HG02938 (cell line): ENCODE measurements around the gene GTPBP6.
A peak's percentile ranks its signal among the peaks of the same experiment; 100 is the strongest.
"Not testable (repeated sequence)": the region's sequence is repeated elsewhere in the genome, so short reads cannot be mapped to it uniquely, and the experiment has no call there.

Source experiments
- ATAC-seq: cut with Tn5 transposase; IDR thresholded peaks from one replicate; pipeline ENCODE4 v1.9.1; 2021; ENCODE audit warnings: mild to moderate bottlenecking, moderate library complexity; ENCODE audit not compliant: unreplicated experiment

The GTPBP6 gene

DNA sequence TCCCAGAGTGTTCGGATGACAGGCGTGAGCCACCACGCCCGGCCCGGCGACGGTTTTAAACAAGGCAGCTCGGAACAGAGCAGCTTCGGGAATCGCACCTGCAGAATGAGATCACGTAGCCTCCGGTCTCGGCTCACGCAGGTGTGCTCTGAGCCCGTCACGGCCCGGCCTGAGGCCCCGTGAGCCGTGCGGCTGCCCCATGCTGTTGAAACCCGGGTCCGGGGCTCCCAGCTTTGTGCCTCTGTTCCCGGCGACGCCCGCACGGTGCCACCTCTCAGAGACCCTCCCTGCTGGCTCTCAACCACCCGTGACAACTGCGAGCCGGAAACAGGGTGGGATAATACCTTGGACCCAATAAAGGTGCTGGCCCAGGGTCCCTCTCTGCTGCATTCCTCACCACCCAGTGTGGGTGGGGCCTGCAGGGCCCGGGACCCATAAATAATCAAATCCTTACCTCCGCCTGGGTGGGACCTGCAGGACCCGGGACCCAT is 50.8 kb downstream of the GTPBP6 start:
- no peak for ATAC-seq

DNA sequence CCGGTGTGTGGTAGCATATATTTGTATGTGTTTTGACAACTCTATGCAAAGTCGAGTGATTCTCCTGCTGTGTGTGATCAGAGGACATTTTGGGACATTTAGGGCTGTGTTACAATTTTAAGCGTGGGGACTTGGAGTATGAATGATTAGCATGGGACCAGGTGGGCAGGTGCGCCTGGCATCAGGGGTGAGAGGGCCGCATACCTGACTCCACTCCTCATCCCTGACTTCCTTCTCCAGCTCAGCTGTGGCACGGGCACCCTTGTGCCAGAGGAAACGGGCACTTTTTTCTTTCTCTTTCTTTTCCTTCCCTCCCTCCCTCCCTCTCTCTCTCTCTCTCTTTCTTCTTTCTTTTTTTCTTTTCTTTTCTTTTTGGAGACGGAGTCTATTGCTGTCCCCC is 53.1 kb downstream of the GTPBP6 start:
- no peak for ATAC-seq

DNA sequence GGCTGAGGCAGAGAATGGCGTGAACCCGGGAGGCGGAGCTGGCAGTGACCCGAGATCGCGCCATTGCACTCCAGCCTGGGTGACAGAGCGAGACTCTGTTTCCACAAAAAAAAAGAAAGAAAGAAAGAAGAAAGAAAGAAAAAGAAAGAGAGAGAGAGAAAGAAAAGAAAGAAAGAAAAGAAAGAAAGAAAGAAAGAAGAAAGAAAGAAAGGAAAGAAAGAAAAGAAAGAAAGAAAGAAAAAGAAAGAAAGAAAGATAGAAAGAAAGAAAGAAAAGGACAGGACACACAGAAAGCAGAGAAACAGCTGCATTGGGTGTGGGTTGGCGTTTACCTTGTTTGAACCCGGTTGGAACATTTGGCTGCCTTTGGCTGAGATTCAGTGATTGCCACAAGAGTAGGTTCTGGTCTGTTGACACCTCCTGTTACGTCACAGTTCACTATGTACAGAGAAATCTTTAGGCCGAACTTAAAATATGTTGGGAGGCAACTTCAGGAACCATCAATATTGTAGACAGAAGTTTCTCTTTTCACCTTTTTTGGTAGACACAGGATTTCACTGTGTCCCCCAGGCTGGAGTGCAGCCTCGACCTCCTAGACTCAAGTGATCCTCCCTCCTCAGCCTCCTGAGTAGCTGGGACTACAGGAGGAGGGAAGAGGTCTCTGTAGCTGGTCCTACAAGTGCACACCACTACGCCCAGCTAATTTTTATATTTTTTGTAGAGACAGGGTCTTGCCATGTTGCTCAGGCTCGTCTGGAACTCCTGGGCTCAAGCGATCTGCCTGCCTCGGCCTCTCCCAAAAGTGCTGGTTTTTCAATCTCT is 53.8 kb downstream of the GTPBP6 start:
- no peak for ATAC-seq

DNA sequence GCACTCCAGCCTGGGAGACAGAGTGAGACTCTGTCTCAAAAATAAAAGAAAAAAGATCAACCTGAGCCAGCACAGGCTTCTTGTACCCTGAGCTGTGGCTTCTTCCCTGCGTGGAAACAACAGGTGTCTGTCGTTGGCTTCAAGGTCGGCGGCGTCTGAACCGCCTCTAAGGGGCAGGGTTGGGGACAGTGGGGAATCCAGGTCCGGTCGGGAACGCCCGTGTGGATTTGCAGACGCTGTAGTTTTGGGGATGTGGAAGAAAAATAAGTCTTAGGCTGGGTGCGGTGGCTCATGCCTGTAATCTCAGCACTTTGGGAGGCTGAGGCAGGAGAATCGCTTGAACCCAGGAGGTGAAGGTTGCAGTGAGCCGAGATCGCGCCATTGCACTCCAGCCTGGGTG is 54.6 kb downstream of the GTPBP6 start:
- ATAC-seq: not testable (repeated sequence)

DNA sequence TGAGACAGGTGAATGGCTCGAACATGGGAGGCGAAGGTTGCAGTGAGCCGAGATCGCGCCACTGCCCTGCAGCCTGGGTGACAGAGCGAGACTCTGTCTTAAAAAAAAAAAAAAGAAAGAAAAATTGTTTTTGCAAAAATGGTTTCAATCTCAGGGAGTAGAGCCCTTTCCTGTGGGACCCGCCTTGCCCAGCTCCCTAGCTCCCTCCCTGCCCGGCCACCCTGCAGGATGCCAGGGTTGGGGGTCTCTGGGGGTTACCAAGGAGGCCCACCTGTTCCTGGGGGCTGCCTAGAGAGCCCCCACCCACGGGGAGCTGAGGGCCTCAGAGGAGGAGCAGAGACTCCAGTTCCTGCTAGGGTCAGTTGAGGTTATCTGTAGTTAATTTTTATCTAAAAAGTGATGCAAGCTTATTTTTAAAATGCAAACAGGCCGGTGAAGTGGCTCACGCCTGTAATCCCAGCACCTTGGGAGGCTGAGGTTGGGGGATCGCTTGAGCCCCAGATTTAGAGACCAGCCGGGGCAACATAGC is 56.2 kb downstream of the GTPBP6 start:
- peak; percentile 77 for ATAC-seq

DNA sequence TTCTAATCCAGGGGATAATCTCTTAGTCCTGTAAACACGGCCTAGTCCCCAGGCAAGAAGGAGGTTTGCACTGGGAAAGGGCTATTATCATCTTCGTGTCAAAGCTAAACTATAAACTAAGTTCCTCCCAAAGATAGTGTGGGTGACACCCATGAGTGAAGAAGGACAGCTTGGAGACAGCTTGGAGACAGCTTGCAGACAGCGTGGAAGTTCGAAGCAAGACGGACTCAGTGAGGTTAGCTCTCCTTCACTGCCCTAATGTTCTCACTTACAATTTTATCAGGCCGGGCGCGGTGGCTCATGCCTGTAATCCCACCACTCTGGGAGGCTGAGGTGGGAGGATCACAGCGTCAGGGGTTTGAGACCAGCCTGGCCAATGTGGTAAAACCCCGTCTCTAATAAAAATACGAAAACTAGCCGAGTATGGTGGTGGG is 56.7 kb downstream of the GTPBP6 start:
- ATAC-seq: no peak

DNA sequence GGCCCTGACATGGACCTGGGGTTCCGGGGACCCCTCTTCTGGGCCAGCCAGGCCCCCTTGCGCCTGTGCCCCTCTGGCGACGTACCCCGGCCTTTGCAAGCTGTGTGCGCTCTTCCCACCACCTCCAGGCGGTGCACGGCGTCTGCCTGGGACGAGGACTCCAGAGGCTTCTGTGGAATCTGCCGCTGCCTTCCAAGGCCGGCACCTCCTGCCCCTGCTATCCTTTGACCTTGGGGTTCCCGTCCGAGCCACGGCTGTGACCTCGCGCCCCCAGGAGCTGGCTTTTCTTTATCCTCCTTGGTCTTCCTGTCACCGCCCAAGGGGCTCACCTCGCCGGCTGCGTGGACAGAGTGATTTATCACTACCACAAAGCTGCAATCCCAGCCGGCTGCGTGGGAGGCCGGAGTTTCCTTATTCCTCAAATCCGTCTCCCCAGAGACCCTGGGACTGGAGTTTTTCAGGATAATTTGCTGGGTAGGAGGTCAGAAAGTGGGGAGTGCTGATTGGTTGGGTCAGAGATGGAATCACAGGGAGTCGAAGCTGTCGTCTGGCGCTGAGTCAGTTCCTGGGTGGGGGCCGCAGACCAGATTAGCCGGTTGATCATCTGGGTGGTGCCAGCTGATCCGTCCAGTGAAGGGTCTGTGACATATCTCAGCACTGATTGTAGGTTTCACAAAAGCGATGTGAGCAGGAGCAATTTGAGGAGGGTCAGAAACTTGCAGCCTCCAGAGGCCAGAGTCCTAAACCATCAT is 57.3 kb downstream of the GTPBP6 start:
- no peak for ATAC-seq

DNA sequence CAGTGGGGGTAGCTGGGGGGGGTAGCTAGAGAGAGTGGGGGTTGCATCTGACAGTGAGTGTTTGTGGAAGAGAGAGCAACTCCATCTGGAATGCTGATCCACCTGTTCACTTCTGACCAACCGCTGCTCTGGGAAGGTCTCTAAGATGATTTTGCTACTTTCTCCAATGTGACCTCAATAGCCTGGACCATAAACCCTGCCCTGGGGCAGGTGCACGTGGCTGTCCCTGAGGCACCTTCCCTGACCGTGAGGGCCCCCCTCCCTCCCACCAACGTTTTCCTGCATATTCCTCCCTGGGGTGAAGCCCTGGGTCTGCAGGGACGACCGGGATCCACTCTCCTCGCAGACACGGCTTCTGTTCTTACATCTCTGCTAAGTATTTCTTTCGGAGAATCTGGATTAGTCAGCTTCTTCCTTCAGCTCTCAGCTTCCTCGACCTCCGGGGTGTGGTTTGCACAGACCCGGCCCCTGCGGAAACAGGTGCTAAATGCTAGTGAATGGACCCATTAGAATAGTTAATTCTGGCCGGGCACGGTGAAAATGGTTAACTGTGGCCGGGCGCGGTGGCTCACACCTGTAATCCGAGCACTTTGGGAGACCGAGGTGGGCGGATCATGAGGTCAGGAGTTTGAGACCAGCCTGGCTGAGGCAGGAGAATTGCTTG is 58.8 kb downstream of the GTPBP6 start:
- no peak for ATAC-seq

DNA sequence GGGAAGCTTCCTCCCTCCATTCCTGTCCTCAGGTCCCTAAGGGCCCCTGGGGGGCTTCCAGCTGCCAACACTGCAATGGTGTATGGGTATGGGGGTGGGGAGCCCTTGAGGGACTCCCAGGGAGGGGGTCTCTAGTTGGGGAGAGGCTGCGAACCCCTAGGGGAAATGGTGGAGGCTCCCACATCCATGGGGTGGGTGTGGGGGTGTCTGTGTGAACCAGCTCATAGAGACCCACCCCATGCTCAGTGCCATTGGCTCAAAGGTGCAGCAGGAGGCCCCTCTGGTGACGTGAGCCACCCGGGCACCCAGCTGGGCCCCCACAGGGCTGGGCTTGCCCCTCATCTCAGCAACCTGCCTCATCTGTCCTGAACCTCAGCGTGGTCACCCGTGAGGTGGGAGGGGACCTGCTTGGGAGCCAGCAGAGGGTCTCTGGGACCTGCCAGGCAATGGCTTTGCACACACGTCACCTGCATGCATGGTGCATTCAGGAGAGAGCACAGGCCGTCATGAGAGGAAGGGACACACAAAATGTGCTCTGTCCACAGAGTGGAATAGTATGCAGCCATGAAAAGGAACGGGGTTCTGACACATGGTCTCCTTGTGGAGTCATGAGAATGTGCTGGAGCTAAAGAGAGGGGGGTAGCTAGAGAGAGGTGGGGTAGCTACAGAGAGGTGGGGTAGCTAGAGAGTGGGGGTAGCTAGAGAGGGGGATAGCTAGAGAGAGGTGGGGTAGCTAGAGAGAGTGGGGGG is 60.1 kb downstream of the GTPBP6 start:
- ATAC-seq: no peak

DNA sequence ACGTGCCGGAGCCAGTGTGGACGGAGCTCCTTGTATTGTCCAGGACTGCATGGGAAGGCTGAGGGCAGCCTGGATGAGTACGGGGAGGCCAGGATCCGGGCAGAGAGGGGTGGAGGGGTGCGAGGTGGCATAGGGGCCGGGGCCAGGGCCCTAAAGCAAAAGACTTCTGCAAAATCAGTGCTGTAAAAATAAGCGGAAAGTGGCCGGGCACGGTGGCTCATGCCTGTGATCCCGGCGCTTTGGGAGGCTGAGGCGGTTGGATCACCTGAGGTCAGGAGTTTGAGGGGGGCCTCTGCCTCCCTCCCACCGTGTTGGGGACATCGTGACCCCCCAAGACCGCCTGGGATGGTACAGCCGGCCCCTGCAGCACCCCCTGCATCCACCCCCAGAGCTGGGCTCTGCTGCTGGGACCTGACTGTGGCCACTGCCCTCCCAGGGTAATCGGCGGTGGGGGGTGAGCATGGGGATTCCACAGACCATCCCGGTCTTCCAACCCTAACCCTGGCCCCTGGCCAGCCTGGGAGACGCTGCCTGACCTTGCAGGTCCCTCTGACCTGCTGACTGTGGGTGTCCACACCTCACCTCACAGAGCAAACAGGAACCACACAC is 60.8 kb downstream of the GTPBP6 start:
- ATAC-seq: no peak

DNA sequence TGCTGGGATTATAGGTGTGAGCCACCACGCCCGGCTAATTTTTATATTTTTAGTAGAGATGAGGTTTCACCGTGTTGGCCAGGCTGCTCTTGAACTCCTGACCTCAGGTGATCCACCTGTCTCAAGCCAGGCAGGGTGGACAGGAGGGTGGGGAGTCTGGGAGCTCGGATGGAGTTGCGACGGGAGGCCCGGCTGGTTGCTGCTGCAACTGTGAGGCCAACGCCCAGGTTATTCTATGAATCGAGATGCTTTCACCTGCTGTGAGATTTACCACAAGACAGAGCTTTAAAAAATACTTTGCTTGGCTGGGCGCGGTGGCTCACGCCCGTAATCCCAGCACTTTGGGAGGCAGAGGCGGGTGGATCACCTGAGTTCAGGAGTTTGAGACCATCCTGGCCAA is 61.5 kb downstream of the GTPBP6 start:
- not testable (repeated sequence) for ATAC-seq

DNA sequence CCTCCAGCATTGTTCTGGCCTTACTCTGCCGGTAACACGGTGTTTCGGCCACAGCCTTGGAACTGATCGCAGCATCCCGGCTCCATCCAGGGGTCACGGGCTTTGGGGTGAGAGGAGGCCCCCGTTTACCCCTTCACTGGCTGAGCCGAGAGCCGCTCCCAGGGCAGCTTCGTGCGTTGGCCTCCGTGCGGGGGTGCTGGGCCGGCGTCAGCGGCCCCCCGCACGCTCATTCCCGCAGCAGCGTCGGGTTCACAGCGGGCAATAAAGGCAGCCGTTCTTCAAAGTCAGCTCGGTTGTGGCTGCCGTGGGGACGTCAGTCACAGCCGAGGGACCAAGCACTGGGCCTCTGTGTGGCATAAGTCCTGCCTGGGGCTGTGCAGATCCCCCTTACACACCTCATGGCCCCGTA is 62.7 kb downstream of the GTPBP6 start:
- no peak for ATAC-seq
